ENCODE data around the gene ZNF714. TPM values are rescaled to one million over a fixed set of nuclear protein-coding genes. Genes with fewer than 3 reads are reported as not detected.

The ZNF714 gene
- total RNA-seq (2012; rRNA removed): 7.4 and 13.9 TPM in 2 replicates

DNA sequence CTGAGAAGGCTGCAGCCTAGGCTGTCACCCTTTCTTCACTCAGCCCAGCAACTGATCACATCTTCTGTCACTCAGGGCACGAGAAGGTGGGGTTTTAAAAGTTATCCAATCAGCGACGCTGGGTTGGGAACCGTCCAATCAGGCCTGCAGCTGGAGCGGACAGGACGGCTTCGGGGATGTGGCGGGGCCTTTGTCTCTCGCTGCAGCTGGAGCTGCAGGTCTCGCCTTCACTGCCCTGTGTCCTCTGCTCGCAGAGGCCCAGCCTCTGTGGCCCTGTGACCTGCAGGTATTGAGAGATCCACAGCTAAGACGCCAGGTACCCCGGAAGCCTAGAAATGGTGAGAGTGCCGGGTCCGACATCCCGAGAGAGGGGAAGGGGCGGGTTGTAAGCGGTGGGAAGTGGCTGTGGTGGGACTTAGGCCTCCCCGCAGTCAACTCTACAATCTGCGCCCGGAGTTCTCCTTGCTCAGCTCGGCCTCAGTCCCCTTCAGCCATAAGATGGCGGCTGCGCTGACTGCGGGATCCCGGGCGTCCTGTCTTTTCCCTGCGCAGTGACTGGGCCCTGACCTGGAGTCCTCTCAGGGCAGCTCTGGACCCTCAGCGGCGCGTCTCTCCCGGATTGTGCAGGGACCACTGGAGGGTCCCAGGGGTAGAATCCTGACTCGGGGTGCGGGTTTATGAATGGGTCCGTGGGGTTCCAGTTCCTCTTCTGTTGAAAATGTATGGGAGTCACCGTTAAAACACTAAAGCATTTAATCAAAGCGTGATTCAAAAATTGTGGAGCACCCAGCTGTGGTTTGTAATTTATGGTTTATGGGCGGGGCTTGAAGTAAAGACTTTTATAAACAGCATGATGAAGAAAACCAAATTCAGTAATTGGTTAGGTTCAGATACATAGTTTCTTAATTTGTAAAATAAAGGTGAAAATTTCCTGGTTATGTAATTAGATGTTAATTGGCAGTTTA lies at the start of gene ZNF714:
TSS of gene ZNF714 (plus strand) at position 193 of the 965 bp plus-strand sequence. CDS start 16,066 bp downstream, outside the sequence.
- Histone ChIP-seq H3K9ac (ENCODE audit: low read depth, low read length) (peak within 1 kb of the TSS; percentile 85), H3K4me2 (ENCODE audit: low read length) (peak within 1 kb of the TSS; percentile 87), H3K4me1 (ENCODE audit: control insufficient read depth, insufficient read depth, low read length) (peaks cover 16% of the 10 kb centered on the region), H3K9me3 (replicated peaks; ENCODE audit: low read length) (no peaks in the 10 kb centered on the region), H3K27me3 (ENCODE audit: control insufficient read depth, insufficient read depth, low read length) (no peaks in the 10 kb centered on the region), H3K36me3 (ENCODE audit: insufficient read depth, low read length) (peaks cover 17% of the 10 kb centered on the region), H3K4me3 (ENCODE audit: low read length) (peak within 1 kb of the TSS; percentile 88)

DNA sequence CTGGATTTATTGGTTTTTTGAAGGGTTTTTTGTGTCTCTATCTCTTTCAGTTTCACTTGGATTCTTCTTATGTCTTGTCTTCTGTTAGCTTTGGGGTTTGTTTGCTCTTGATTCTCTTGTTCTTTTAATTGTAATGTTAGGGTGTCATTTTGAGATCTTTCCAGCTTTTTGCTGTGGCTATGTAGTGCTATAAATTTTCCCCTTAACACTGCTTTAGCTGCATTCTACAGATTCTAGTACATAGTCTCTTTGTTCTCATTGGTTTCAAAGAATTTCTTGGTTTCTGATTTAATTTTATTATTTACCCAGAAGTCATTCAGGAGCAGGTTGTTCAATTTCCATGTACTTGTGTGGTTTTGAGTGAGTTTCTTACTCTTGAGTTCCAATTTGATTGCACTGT lies 37.0 kb upstream of the ZNF714 start:
- H3K4me1 ChIP-seq (ENCODE audit: control insufficient read depth, insufficient read depth, low read length): no peaks in the 10 kb centered on the region
- peaks cover 43% of the 10 kb centered on the region for H3K36me3 ChIP-seq (ENCODE audit: insufficient read depth, low read length)
- no peak overlapping the region for H3K9ac ChIP-seq (ENCODE audit: low read depth, low read length)
- no peak overlapping the region for H3K4me3 ChIP-seq (ENCODE audit: low read length)
- H3K4me2 ChIP-seq (ENCODE audit: low read length): no peak overlapping the region
- peaks cover 6% of the 10 kb centered on the region for H3K9me3 ChIP-seq (replicated peaks; ENCODE audit: low read length)
- no peaks in the 10 kb centered on the region for H3K27me3 ChIP-seq (ENCODE audit: control insufficient read depth, insufficient read depth, low read length)

DNA sequence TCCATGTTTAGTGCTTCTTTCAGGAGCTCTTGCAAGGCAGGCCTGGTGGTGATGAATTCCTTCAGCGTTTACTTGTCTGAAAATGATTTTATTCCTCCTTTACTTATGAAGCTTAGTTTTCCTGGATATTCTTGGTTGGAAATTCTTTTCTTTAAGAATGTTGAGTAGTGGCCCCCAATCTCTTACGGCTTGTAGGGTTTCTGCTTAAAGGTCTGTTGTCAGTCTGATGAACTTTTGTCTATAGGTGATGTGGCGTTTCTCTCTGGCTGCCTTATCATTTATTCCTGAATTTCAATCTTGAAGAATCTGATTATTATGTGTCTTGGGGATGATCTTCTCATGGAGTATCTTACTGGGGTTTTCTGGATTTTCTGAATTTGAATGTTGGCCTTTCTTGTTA lies 35.5 kb upstream of the ZNF714 start:
- no peak overlapping the region for H3K4me3 ChIP-seq (ENCODE audit: low read length)
- H3K27me3 ChIP-seq (ENCODE audit: control insufficient read depth, insufficient read depth, low read length): no peaks in the 10 kb centered on the region
- peaks cover 31% of the 10 kb centered on the region for H3K36me3 ChIP-seq (ENCODE audit: insufficient read depth, low read length)
- peaks cover 6% of the 10 kb centered on the region for H3K9me3 ChIP-seq (replicated peaks; ENCODE audit: low read length)
- no peak overlapping the region for H3K9ac ChIP-seq (ENCODE audit: low read depth, low read length)
- no peaks in the 10 kb centered on the region for H3K4me1 ChIP-seq (ENCODE audit: control insufficient read depth, insufficient read depth, low read length)
- H3K4me2 ChIP-seq (ENCODE audit: low read length): no peak overlapping the region

GRCh38 chr19:21047716-21048115 lies 34.3 kb upstream of the ZNF714 start:
- Histone ChIP-seq H3K4me3 (ENCODE audit: low read length) (no peak overlapping the region), H3K36me3 (ENCODE audit: insufficient read depth, low read length) (peaks cover 26% of the 10 kb centered on the region), H3K4me1 (ENCODE audit: control insufficient read depth, insufficient read depth, low read length) (no peaks in the 10 kb centered on the region), H3K4me2 (ENCODE audit: low read length) (no peak overlapping the region), H3K27me3 (ENCODE audit: control insufficient read depth, insufficient read depth, low read length) (no peaks in the 10 kb centered on the region), H3K9me3 (replicated peaks; ENCODE audit: low read length) (peaks cover 6% of the 10 kb centered on the region), H3K9ac (ENCODE audit: low read depth, low read length) (no peak overlapping the region)

GRCh38 chr19:21052902-21053301 lies 29.1 kb upstream of the ZNF714 start:
- no peaks in the 10 kb centered on the region for H3K27me3 ChIP-seq (ENCODE audit: control insufficient read depth, insufficient read depth, low read length)
- H3K4me2 ChIP-seq (ENCODE audit: low read length): no peak overlapping the region
- H3K9me3 ChIP-seq (replicated peaks; ENCODE audit: low read length): peaks cover 18% of the 10 kb centered on the region
- no peaks in the 10 kb centered on the region for H3K4me1 ChIP-seq (ENCODE audit: control insufficient read depth, insufficient read depth, low read length)
- peaks cover 45% of the 10 kb centered on the region for H3K36me3 ChIP-seq (ENCODE audit: insufficient read depth, low read length)
- no peak overlapping the region for H3K4me3 ChIP-seq (ENCODE audit: low read length)
- H3K9ac ChIP-seq (ENCODE audit: low read depth, low read length): no peak overlapping the region

DNA sequence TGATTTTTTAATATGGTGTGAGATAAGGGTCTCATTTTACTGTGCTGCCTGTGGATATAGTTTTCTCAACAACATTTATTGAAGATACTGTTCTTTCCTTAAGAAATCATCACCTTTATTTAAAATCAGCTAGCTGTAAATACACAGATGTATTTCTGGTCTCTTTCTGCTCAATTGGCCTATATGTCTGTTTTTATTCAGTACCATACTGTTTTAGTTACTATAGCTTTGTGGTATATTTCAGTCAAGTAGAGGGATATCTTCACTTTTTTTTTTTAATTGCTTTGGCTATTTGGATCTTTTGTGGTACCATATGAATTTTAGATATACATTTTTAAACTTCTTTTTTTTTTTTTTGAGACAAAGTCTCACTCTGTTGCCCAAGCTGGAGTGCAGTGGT lies 16.7 kb upstream of the ZNF714 start:
- Histone ChIP-seq H3K9ac (ENCODE audit: low read depth, low read length) (no peak overlapping the region), H3K4me3 (ENCODE audit: low read length) (no peak overlapping the region), H3K4me2 (ENCODE audit: low read length) (no peak overlapping the region), H3K9me3 (replicated peaks; ENCODE audit: low read length) (no peaks in the 10 kb centered on the region), H3K27me3 (ENCODE audit: control insufficient read depth, insufficient read depth, low read length) (no peaks in the 10 kb centered on the region), H3K36me3 (ENCODE audit: insufficient read depth, low read length) (peaks cover 21% of the 10 kb centered on the region), H3K4me1 (ENCODE audit: control insufficient read depth, insufficient read depth, low read length) (no peaks in the 10 kb centered on the region)

DNA sequence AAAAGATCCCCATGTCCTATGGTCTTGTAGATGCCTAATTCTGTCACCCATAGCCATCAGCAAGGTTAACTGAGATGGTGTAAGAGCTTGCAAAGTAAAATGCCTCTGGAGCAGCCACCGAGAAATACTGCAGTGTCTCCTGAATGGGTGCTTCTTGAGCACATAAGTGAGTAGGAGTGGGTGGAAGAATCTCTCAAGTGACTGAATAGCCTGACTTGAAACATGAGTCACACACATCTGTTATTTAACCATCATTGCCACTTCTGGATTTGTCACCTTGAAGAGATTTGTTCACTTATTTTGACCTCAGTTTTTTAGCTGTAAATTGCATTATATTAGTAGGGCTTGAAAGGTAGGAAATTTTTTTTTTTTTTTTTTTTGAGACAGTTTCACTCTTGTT lies 2.3 kb downstream of the ZNF714 start:
- Histone ChIP-seq H3K4me3 (ENCODE audit: low read length) (no peak overlapping the region), H3K9me3 (replicated peaks; ENCODE audit: low read length) (no peaks in the 10 kb centered on the region), H3K4me1 (ENCODE audit: control insufficient read depth, insufficient read depth, low read length) (peaks cover 16% of the 10 kb centered on the region), H3K27me3 (ENCODE audit: control insufficient read depth, insufficient read depth, low read length) (no peaks in the 10 kb centered on the region), H3K4me2 (ENCODE audit: low read length) (peak overlapping the region; percentile 87), H3K36me3 (ENCODE audit: insufficient read depth, low read length) (peaks cover 18% of the 10 kb centered on the region), H3K9ac (ENCODE audit: low read depth, low read length) (peak overlapping the region; percentile 37)

DNA sequence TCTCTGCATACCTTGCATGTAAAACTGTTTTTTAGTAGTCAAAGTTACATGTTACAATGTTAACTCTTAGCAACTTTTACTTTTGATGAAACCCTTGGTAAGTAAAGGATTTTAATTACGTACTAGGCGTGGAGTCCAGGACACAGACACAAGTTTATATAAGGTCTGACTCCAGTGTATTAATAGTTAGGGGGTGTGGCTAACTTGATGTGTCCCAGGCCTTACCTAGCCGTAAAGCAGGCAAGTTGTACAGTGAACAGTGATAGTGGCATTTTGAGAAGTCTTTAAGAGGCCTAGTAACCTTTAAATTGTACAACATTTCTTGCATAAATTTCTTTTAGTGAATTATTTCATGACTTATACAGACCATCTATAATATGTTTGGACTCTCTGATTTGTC lies 5.9 kb downstream of the ZNF714 start:
- no peaks in the 10 kb centered on the region for H3K27me3 ChIP-seq (ENCODE audit: control insufficient read depth, insufficient read depth, low read length)
- H3K4me3 ChIP-seq (ENCODE audit: low read length): no peak overlapping the region
- no peak overlapping the region for H3K9ac ChIP-seq (ENCODE audit: low read depth, low read length)
- H3K4me1 ChIP-seq (ENCODE audit: control insufficient read depth, insufficient read depth, low read length): peaks cover 31% of the 10 kb centered on the region
- peaks cover 18% of the 10 kb centered on the region for H3K36me3 ChIP-seq (ENCODE audit: insufficient read depth, low read length)
- no peak overlapping the region for H3K4me2 ChIP-seq (ENCODE audit: low read length)
- no peaks in the 10 kb centered on the region for H3K9me3 ChIP-seq (replicated peaks; ENCODE audit: low read length)

DNA sequence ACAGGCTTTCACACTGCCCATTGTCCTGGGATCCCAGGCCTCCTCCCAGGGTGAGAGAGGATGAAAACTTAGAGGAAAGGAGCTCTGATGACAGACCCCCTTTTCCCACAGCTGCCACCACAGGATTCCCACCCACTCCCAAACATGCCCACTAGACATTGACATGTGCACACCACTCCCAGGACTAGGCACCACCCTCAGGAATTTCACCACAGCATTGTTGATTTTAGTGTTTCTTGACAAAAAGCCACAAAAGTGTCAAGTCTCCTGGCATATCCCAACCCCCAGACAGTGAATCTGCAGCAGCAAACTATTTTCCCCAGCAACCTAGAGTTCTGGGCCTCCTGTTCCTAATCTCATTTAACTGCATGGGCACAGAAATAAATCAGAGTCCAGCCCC lies 10.1 kb downstream of the ZNF714 start:
- Histone ChIP-seq H3K9ac (ENCODE audit: low read depth, low read length) (peak overlapping the region; percentile 38), H3K4me2 (ENCODE audit: low read length) (no peak overlapping the region), H3K4me1 (ENCODE audit: control insufficient read depth, insufficient read depth, low read length) (peaks cover 17% of the 10 kb centered on the region), H3K36me3 (ENCODE audit: insufficient read depth, low read length) (peaks cover 7% of the 10 kb centered on the region), H3K27me3 (ENCODE audit: control insufficient read depth, insufficient read depth, low read length) (no peaks in the 10 kb centered on the region), H3K9me3 (replicated peaks; ENCODE audit: low read length) (no peaks in the 10 kb centered on the region), H3K4me3 (ENCODE audit: low read length) (no peak overlapping the region)

DNA sequence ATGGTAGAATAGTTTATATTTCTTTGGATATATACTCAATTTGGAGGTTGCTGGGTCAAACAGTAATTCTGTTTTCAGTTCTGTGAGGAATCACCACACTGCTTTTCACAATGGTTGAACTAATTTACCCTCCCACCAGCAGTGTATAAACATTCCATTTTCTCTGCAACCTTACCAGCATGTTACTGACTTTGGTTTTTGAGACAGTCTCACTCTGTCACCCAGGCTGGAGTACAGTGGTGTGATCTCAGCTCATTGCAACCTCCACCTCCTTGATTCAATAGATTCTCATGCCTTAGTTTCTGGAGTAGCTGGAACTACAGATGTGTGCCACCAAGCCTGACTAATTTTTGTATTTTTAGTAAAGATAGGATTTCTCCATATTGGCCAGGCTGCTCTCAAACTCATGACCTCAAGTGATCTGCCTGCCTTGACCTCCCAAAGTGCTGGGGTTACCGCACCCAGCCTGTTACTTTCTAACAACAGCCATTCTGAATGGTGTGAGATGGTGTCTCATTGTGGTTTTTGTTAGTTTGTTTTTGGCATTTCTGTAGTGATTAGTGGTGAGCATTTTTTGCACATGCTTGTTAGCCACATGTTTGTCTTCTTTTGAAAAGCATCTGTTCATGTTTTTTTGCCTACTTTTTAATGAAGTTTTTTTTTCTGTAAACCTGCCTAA lies 12.5 kb downstream of the ZNF714 start:
- Histone ChIP-seq H3K27me3 (ENCODE audit: control insufficient read depth, insufficient read depth, low read length) (no peaks in the 10 kb centered on the region), H3K9ac (ENCODE audit: low read depth, low read length) (no peak overlapping the region), H3K4me1 (ENCODE audit: control insufficient read depth, insufficient read depth, low read length) (peaks cover 17% of the 10 kb centered on the region), H3K9me3 (replicated peaks; ENCODE audit: low read length) (no peaks in the 10 kb centered on the region), H3K4me3 (ENCODE audit: low read length) (no peak overlapping the region), H3K4me2 (ENCODE audit: low read length) (no peak overlapping the region), H3K36me3 (ENCODE audit: insufficient read depth, low read length) (peaks cover 5% of the 10 kb centered on the region)

- H3K9ac ChIP-seq (ENCODE audit: low read depth, low read length): no peak overlapping the region
- no peaks in the 10 kb centered on the region for H3K9me3 ChIP-seq (replicated peaks; ENCODE audit: low read length)
- no peak overlapping the region for H3K4me3 ChIP-seq (ENCODE audit: low read length)
- H3K27me3 ChIP-seq (ENCODE audit: control insufficient read depth, insufficient read depth, low read length): no peaks in the 10 kb centered on the region
- H3K4me2 ChIP-seq (ENCODE audit: low read length): no peak overlapping the region
- peaks cover 4% of the 10 kb centered on the region for H3K36me3 ChIP-seq (ENCODE audit: insufficient read depth, low read length)
- H3K4me1 ChIP-seq (ENCODE audit: control insufficient read depth, insufficient read depth, low read length): no peaks in the 10 kb centered on the region
Measured at GRCh38 chr19:21098291-21098690, 16.3 kb downstream of the ZNF714 start.

Data from skeletal muscle satellite cell (primary cell).